Activated T-helper 17 cell treated with anti-CD3 and anti-CD28 coated beads, Interleukin-2, amount 50 U/mL, for 72 hours (primary cell): ENCODE data around the gene ZG16B. TPM values are rescaled to one million over a fixed set of nuclear protein-coding genes. Genes with fewer than 3 reads are reported as not detected.

Source experiments
- ATAC-seq: fragments of 150-1000 bp; cut with Tn5 transposase; replicated peaks from 2 replicates; pipeline ENCODE4 v1.10.0; 2021; ENCODE audit warnings: mild to moderate bottlenecking, moderate library complexity
- H3K27ac Mint-ChIP-seq: one replicate; pipeline ENCODE4 v1.8.0; 2022; ENCODE audit warnings: mixed read lengths
- H3K27me3 Mint-ChIP-seq: one replicate; pipeline ENCODE4 v1.8.0; 2022; ENCODE audit warnings: mixed read lengths
- H3K36me3 Mint-ChIP-seq: one replicate; pipeline ENCODE4 v1.8.0; 2022; ENCODE audit warnings: low read depth, mild to moderate bottlenecking, mixed read lengths
- H3K4me1 Mint-ChIP-seq: one replicate; pipeline ENCODE4 v1.8.0; 2022; ENCODE audit warnings: mixed read lengths
- H3K4me3 Mint-ChIP-seq: one replicate; pipeline ENCODE4 v1.8.0; 2022; ENCODE audit warnings: mild to moderate bottlenecking, mixed read lengths
- H3K9me3 Mint-ChIP-seq: one replicate; pipeline ENCODE4 v1.8.0; 2022; ENCODE audit warnings: mixed read lengths
- total RNA-seq, 2 donors: library from RNA; stranded (reverse); gene quantifications; one replicate each; pipeline ENCODE4 v1.2.3, GENCODE V29; 2022

The ZG16B gene
- total RNA-seq, 2 donors from 2014 or later, result 4.0 to 5.7 TPM

DNA sequence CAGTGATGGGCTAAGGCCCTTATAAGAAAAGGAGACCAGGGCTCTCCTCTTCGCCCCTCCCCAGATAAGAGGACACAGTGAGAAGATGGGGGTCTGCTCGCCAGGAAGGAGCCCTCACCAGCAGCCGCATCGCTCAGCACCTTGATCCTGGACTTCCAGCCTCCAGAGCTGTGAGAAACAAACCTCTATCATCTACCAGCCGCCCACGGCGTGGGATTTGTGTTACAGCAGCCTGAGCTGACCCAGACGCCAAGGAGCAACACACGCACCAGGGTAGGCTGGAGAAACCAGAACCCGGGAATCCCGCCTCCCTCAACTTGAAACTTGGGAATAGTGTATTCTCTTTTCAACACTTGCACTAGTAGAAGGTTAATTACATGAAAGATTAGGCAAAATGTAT, 4.2 kb upstream of the ZG16B start:
- H3K4me3 Mint-ChIP-seq, result no peak overlapping the region
- ATAC-seq, result no peak
- peaks cover 6% of the 10 kb centered on the region for H3K27me3 Mint-ChIP-seq
- H3K4me1 Mint-ChIP-seq, result no peaks in the 10 kb centered on the region
- H3K36me3 Mint-ChIP-seq, result no peaks in the 10 kb centered on the region
- H3K27ac Mint-ChIP-seq, result no peak overlapping the region
- H3K9me3 Mint-ChIP-seq, result no peaks in the 10 kb centered on the region

DNA sequence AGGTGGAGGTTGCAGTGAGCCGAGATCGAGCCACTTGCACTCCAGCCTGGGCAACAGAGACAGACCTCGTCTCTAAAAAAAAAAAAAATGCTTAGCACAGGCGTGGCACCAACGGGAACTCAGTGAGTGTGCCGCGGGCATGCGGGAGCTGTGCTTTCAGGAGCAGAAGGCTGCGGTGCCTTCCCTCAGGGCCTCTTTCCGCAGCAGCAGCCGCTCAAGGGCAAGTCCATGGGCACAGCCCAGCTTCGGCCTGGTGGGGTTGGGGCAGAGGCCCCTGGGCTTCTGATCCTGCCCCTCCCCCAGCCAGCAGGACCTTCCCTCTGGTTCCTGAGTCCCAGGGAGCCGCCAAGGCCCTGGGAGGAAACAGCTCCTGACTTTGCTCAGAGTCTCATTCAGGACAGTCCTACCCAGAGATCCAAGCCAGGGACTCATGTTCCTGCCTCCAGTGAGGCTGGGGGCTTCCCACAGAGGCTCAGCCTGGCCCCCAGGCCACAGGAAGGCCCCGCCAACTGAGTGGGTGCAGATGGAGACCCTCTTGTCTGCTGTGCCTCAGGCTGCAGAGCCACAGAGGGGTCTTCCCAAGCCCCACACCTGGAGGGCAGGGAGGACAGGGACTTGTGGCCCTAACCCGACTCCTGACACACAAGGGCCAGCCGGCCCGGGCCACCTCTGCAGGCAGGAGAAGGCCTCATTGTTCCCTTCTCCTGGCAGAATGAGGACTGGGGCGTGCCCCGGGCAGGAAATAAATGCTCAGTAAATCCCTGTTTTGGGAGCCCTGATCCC, 3.3 kb upstream of the ZG16B start:
- H3K27ac Mint-ChIP-seq, result no peak overlapping the region
- no peak for ATAC-seq
- H3K27me3 Mint-ChIP-seq, result peaks cover 5% of the 10 kb centered on the region

DNA sequence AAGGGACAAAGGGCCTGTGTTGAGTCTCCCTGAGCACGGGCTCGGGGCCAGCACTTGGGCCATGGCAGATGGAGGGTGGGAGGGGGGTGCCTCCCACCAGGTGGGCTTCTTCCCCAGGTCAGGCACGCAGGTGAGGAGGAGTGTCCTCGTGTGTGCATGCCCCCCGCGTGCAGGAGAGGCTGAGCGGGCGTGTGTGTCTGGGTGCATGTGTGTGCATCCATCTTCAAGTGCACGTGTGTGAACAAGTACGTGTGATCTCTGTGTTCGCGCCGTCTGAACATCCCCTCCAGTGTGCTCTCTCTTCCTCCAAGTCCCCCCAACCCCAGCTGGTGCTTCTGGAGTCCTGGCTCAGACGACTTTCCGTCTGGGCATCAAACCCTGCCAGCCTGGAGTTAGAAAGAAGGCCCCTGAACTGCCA, 2.7 kb upstream of the ZG16B start:
- no peak for ATAC-seq
- H3K4me1 Mint-ChIP-seq, result no peaks in the 10 kb centered on the region
- H3K9me3 Mint-ChIP-seq, result no peaks in the 10 kb centered on the region
- no peaks in the 10 kb centered on the region for H3K36me3 Mint-ChIP-seq
- H3K4me3 Mint-ChIP-seq, result no peak overlapping the region
- peaks cover 4% of the 10 kb centered on the region for H3K27me3 Mint-ChIP-seq
- no peak overlapping the region for H3K27ac Mint-ChIP-seq

More for the DNA sequence above, 3.3 kb upstream of the ZG16B start:
- H3K4me3 Mint-ChIP-seq, result no peak overlapping the region
- no peaks in the 10 kb centered on the region for H3K4me1 Mint-ChIP-seq
- H3K9me3 Mint-ChIP-seq, result no peaks in the 10 kb centered on the region
- no peaks in the 10 kb centered on the region for H3K36me3 Mint-ChIP-seq

DNA sequence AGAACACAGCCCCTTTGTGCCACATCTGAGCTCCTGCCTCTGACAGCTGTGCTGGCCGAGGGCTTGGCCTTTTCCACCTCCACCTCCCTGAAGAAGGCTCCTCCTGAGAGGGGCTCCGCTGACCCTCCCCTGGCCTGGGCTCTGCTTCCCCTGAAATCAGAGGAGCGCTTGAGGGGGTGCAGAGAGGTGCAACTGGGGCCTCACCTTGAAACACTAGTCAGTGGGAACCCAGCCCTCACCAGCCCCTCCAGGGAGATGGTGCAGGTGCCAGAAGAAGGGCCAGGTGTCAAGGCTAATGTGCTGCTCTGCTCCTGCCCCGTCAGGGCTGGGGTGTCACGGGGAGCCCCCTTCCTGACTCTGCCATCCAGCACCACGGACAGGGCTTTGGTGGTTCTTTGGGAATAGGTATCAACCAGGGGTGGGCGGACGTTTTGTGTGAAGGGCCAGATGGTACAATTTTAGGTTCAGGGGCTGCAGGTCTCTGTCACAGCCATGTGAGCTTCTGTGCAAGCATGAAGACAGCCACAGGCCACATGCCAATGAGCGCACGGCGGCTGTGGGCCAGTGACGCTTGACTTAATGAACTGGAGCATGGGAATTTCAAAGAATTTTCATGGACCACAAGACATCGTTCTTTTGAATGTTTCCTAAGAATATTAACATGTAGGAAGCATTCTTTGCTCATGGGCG, 2.1 kb upstream of the ZG16B start:
- Mint-ChIP-seq H3K9me3 (no peaks in the 10 kb centered on the region), H3K36me3 (no peaks in the 10 kb centered on the region), H3K4me1 (no peaks in the 10 kb centered on the region), H3K4me3 (no peak overlapping the region), H3K27ac (no peak overlapping the region), H3K27me3 (peaks cover 8% of the 10 kb centered on the region)
- no peak for ATAC-seq

DNA sequence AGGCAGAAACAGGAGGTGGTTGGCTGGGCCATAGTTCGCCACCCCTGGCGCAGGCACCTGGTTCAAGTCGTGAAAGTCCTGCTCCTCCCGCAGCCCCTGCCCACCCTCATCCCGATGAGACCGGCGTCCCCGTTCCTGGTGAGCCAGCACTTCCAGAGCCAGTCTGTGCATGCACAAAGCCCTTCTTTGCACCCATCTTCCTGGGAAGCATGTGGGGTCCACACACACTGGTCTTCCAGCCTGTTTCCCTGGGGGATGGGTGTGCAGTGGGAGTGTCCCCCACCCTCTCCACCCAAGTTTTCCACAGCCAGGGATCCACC, 1.6 kb upstream of the ZG16B start:
- no peak for ATAC-seq
- Mint-ChIP-seq H3K27me3 (peaks cover 8% of the 10 kb centered on the region), H3K4me1 (no peaks in the 10 kb centered on the region), H3K9me3 (no peaks in the 10 kb centered on the region), H3K4me3 (no peak overlapping the region), H3K27ac (no peak overlapping the region), H3K36me3 (no peaks in the 10 kb centered on the region)

DNA sequence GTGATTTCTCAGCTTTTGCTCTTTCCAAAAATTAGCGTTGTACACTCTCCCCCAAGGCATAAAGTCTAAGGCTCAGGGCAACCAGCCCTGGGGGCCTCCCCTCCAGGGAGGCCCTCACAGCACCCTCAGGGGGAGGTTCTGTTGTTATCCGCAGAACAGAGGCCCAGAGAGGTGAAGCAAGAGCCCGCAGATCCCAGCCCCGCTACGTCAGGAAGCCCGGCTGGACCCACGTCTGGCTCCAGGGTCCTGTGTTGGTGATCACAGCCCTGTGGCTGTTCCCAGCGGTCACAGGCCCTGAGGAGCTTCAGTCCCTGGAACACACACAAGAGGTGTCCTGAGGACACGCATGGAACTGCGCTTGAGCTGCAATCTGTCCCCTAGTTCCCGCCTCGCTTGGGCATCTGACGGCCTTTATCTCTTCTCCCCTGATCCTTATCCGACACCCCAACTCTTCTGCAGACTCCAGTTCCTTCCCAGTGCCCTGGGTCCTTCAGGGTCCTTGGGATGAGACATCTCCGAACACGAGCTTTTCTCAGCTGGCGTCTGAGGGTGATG, 1.1 kb upstream of the ZG16B start:
- Mint-ChIP-seq H3K27ac (no peak overlapping the region), H3K4me1 (no peaks in the 10 kb centered on the region), H3K9me3 (no peaks in the 10 kb centered on the region), H3K4me3 (no peak overlapping the region), H3K36me3 (no peaks in the 10 kb centered on the region), H3K27me3 (peaks cover 8% of the 10 kb centered on the region)
- ATAC-seq, result no peak

DNA sequence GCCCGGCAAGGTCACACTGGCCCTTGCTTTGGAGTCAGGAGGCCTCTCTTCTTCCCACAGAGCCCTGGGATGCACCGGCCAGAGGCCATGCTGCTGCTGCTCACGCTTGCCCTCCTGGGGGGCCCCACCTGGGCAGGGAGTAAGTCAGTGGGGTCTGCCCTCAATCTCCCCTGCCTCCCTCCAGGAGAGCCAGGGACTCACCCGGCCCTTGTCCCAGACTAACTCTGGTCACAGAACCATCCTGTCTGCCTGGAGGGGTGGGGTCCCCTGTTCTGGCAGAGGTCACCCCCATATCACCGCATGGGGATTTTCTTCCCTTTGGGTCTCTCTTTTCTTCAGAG, 222 bp downstream of the ZG16B start:
- Mint-ChIP-seq H3K27ac (no peak overlapping the region), H3K4me1 (peaks cover 5% of the 10 kb centered on the region), H3K27me3 (peaks cover 8% of the 10 kb centered on the region), H3K4me3 (peak overlapping the region; percentile 12), H3K9me3 (no peaks in the 10 kb centered on the region), H3K36me3 (no peaks in the 10 kb centered on the region)
- ATAC-seq, result peak; percentile 9

DNA sequence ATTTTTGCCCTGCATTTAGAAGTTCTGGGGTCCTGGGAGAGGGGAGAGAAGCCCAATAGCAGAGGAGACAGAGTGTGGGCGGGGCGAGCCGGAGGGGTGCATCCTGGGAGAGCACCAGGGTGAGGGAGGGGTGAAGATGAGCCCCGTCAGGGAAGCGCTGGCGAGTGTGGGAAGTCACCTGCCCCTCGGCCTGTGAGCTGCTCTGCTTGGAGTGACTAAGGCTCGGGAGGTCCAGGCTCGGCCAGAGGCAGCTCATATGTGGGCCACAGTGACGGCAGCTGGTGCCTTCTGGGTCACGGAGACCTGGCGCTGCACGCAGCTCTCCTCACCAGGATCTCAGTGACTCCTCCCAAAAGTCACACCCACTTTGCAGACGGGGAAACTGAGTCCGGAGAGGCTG, 1.1 kb downstream of the ZG16B start:
- Mint-ChIP-seq H3K27me3 (peaks cover 8% of the 10 kb centered on the region), H3K36me3 (no peaks in the 10 kb centered on the region), H3K4me1 (peaks cover 5% of the 10 kb centered on the region), H3K4me3 (no peak overlapping the region), H3K9me3 (no peaks in the 10 kb centered on the region), H3K27ac (no peak overlapping the region)
- no peak for ATAC-seq

DNA sequence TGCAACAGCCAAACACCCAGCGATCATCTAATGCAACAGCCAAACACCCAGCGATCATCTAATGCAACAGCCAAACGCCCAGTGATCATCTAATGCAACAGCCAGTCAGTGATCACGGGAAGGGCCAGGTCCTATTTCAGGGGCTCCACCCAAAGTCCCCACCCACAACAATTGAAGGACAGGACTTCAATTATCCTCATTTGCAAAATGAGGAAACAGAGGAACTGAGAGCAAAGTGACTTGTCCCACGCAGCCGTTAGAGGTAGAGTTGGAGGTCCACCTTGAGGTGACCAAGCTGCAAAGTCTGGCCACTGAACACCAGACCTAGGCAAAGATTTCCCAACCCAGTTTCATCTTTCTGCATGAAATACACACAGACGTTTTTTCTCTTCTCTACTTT, 3.7 kb downstream of the ZG16B start:
- Mint-ChIP-seq H3K27ac (no peak overlapping the region), H3K4me3 (no peak overlapping the region), H3K4me1 (peaks cover 19% of the 10 kb centered on the region), H3K27me3 (peaks cover 16% of the 10 kb centered on the region), H3K36me3 (no peaks in the 10 kb centered on the region), H3K9me3 (no peaks in the 10 kb centered on the region)
- ATAC-seq, result no peak

DNA sequence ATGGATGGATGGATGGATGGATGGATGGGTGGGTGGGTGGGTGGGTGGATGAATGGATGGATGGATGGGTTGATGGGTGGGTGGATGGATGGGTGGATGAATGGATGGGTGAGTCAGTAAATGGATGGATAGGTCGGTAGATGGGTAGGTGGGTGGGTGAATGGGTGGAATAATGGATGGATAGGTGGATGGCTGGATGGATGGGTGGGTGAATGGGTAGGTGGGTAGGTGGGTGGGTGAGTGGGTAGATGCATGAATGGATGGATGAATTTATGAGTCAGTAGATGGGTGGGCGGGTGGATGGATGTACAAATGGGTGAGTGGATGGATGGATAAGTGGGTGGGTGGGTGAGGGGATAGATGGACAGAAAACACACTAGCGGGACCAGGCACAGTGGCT, 4.9 kb downstream of the ZG16B start:
- H3K27me3 Mint-ChIP-seq, result peaks cover 16% of the 10 kb centered on the region
- peaks cover 19% of the 10 kb centered on the region for H3K4me1 Mint-ChIP-seq
- H3K4me3 Mint-ChIP-seq, result no peak overlapping the region

DNA sequence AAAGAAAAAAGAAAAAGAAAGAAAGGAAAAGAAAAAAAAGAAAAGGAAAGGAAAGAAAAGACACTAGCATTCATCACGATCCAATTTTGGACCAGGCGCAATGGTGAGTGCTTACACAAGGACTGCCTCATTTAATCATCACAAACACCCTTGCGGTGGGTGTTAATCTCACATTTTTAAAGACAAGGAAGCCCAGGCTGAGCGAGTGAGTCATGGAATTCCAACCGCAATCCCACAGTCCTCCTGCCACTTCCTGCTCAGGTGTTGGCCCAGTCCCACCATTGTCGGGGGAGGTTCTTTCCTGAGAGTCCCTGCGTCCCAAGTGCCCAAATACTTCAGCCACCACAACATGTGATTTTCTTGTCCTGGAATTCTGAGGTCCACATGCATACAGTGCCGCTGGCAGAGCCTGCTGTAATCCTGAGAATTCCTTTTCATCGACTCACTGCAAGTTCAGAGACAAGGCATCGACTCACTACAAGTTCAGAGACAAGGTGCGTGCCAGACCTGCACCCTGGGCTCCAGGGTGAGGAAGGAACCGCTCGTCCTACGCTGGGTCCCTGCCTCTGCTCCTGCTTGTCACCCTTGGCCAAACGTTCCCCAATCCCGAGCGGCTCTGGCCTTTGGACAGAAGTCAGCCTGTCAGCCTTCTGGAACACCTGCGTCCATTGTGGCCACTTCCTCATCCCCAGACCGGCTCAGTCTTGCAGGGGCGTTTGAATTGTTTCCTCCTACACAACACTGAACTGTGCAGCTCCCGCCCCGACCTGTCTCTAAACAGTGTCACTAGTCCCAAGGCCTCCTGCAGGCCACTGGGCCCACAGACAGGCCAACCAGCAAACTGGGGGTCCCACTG, 5.8 kb downstream of the ZG16B start:
- Mint-ChIP-seq H3K27me3 (peaks cover 15% of the 10 kb centered on the region), H3K27ac (no peak overlapping the region), H3K36me3 (no peaks in the 10 kb centered on the region), H3K9me3 (no peaks in the 10 kb centered on the region), H3K4me3 (no peak overlapping the region), H3K4me1 (peaks cover 19% of the 10 kb centered on the region)
- no peak for ATAC-seq

More for the DNA sequence above, 4.9 kb downstream of the ZG16B start:
- Mint-ChIP-seq H3K36me3 (no peaks in the 10 kb centered on the region), H3K27ac (peak overlapping the region; percentile 44), H3K9me3 (no peaks in the 10 kb centered on the region)
- ATAC-seq, result no peak

DNA sequence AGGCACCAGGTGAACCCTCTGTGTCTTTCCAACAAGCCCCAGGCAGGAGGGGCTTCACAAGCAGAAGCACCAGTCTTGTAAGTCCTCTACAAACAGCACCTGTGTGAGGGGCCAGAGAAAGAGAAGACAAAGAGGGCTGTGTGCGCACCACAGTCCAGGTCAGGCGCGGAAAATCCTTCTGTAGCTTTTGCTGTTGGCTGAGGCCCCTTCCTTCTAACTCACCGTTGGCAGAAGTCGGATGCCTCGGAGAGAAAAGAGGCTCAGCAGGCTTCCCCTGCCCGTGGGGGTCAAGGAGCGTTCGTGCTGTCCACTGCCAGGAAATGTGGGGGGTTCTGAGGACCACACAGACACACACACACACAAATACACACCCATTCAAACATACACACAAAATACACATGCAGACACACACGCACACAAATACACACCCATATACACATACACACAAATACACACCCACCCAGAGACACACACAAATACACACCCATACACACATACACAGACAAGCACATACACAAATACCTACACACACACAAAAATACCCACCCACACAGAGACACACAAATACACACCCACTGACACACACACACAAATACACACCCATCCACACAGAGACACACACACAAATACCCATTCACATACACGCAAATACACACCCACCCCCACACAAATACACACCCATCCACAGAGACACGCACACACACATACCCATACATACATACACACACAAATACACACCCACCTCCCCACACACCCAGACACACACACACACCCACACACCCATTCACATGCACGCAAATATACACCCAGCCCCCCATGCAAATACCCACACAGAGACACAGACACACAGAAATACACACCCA, 6.8 kb downstream of the ZG16B start:
- Mint-ChIP-seq H3K36me3 (no peaks in the 10 kb centered on the region), H3K9me3 (no peaks in the 10 kb centered on the region)
- ATAC-seq, result no peak

DNA sequence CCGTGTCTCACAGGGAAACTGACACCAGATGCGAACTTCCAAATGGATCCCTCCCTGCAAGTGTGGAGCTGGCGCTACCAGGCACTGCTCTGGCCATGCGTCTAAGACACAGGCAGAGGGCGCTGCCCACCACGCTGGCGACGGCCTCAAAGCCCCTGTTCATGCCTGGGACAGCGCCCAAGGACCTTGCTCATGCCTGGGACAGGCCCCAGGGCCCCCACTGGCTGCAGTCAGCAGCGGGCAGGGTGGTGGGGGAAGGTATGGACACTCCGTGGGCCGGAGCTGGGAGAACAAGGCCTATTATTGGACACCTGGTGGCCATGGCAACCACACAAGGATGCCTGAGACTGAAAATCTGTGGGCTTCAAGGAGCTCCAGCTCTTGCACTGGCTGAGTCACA, 8.8 kb downstream of the ZG16B start:
- peaks cover 24% of the 10 kb centered on the region for H3K4me1 Mint-ChIP-seq
- H3K4me3 Mint-ChIP-seq, result peak overlapping the region; percentile 13
- H3K36me3 Mint-ChIP-seq, result no peaks in the 10 kb centered on the region
- peak; percentile 72 for ATAC-seq
- no peaks in the 10 kb centered on the region for H3K9me3 Mint-ChIP-seq
- peaks cover 8% of the 10 kb centered on the region for H3K27me3 Mint-ChIP-seq
- peak overlapping the region; percentile 55 for H3K27ac Mint-ChIP-seq

More for the DNA sequence above, 6.8 kb downstream of the ZG16B start:
- Mint-ChIP-seq H3K27me3 (peaks cover 12% of the 10 kb centered on the region), H3K4me3 (no peak overlapping the region), H3K4me1 (peaks cover 19% of the 10 kb centered on the region), H3K27ac (no peak overlapping the region)
